OCI-LY7 (cell line): ENCODE data around the gene HOXC9.

Source experiments
- EZH2phosphoT487 ChIP-seq: fragments of 200-600 bp; sonication (generic); IDR thresholded peaks from 2 replicates; pipeline ENCODE4 v1.6.1; 2018; ENCODE audit warnings: low read depth, borderline replicate concordance, mild to moderate bottlenecking, mixed run types, antibody characterized with exemption, low read length, moderate library complexity, mixed read lengths
- TF ChIP-seq, protein P1 (sequence below): fragments of 200-600 bp; sonication (generic); conservative IDR thresholded peaks from 2 replicates; pipeline ENCODE4 v1.5.1; 2014; ENCODE audit warnings: mild to moderate bottlenecking, antibody characterized with exemption, low read length, moderate library complexity, mixed read lengths

DNA sequence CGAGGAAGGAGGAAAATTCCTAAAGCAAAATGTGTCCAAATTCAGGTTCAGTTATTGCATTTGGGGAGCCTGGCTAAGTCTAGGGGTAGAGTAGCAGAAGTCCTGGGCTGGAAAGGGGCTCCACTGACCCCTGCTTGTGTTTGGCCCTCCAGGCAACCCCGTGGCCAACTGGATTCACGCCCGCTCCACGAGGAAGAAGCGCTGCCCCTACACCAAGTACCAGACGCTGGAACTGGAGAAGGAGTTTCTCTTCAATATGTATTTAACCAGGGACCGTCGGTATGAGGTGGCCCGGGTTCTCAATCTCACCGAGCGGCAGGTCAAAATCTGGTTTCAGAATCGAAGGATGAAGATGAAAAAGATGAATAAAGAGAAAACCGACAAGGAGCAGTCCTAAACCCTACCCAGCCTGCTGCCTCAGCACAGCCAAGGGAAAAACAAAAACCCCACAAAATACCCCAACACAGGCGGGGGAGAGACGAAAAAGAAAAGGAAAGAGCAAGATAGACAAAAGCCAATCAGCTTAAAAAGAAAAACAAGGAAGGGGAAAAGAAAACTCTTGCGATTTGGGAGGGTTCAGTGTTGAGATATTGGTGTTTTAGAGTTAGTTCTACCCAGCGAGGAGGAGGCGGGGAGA is 2.4 kb downstream of the HOXC9 start:
- TF ChIP-seq, protein P1, sequence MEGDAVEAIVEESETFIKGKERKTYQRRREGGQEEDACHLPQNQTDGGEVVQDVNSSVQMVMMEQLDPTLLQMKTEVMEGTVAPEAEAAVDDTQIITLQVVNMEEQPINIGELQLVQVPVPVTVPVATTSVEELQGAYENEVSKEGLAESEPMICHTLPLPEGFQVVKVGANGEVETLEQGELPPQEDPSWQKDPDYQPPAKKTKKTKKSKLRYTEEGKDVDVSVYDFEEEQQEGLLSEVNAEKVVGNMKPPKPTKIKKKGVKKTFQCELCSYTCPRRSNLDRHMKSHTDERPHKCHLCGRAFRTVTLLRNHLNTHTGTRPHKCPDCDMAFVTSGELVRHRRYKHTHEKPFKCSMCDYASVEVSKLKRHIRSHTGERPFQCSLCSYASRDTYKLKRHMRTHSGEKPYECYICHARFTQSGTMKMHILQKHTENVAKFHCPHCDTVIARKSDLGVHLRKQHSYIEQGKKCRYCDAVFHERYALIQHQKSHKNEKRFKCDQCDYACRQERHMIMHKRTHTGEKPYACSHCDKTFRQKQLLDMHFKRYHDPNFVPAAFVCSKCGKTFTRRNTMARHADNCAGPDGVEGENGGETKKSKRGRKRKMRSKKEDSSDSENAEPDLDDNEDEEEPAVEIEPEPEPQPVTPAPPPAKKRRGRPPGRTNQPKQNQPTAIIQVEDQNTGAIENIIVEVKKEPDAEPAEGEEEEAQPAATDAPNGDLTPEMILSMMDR: no peak
- no peak for TF ChIP-seq EZH2phosphoT487
